Erythroblast (primary cell): ENCODE results near the gene PLPPR1.

Source experiments
- GATA1 ChIP-seq: IDR thresholded peaks from 2 replicates; pipeline ENCODE4 v1.6.1; 2011; ENCODE audit warnings: low read depth, mild to moderate bottlenecking, control low read depth, low read length, moderate library complexity
- POLR2A ChIP-seq: IDR thresholded peaks from 2 replicates; pipeline ENCODE4 v1.6.1; 2011; ENCODE audit warnings: mild to moderate bottlenecking, low read length

- TF ChIP-seq POLR2A (no peak), GATA1 (no peak)
Measured at GRCh38 chr9:101362450-101362849, 333.9 kb downstream of the PLPPR1 start.
